Nephron progenitor cell (in vitro differentiated cells): Measurements from ENCODE around the gene TNIP1.

Source experiments
- DNase-seq: peaks from one replicate; pipeline ENCODE4 v3.0.0; 2021
- H3K27ac Mint-ChIP-seq: 2 replicates; pipeline ENCODE4 v1.8.0; 2021; ENCODE audit warnings: mild to moderate bottlenecking, moderate library complexity, mixed read lengths
- H3K27me3 Mint-ChIP-seq: 2 replicates; pipeline ENCODE4 v1.8.0; 2021; ENCODE audit warnings: mild to moderate bottlenecking, low read depth, mixed read lengths; ENCODE audit not compliant: poor library complexity
- H3K36me3 Mint-ChIP-seq: 2 replicates; pipeline ENCODE4 v1.8.0; 2021; ENCODE audit warnings: low read depth, mixed read lengths
- H3K4me1 Mint-ChIP-seq: 2 replicates; pipeline ENCODE4 v1.8.0; 2021; ENCODE audit warnings: mixed read lengths
- H3K4me3 Mint-ChIP-seq: 2 replicates; pipeline ENCODE4 v1.8.0; 2021; ENCODE audit warnings: mild to moderate bottlenecking, moderate library complexity, mixed read lengths
- H3K9me3 Mint-ChIP-seq: 2 replicates; pipeline ENCODE4 v1.8.0; 2021; ENCODE audit warnings: mild to moderate bottlenecking, moderate library complexity, mixed read lengths
- TF ChIP-seq, protein P1 (sequence below): fragments of 200-600 bp; sonication (generic); IDR thresholded peaks from 2 replicates; pipeline ENCODE4 v1.5.0; 2021; ENCODE audit warnings: antibody characterized with exemption

The TNIP1 gene

DNA sequence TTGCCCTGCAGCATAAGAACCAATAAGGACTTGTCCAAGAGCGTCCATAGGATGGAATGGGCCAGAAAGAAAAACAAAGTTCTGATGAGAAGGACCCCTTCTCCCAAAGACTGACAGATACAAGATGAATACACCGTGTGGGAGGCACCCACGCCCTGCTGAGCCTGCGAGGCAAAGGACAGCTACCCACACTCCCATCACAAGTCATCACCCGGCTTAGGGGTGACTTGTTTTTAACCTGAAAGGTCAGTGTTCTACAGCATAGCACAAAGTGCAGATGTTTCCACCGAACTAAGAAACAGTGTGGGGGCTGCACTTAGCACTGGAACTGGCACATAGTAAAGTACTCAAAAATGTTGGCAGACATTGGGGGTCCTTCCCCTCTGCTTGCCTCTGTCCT is 13.9 kb downstream of the TNIP1 start:
- Mint-ChIP-seq H3K27ac (peak overlapping the region; percentile 29), H3K4me3 (no peak overlapping the region), H3K36me3 (peaks cover 15% of the 10 kb centered on the region), H3K4me1 (peaks cover 39% of the 10 kb centered on the region), H3K9me3 (no peaks in the 10 kb centered on the region), H3K27me3 (no peaks in the 10 kb centered on the region)
- no peak for DNase-seq
- TF ChIP-seq, protein P1, sequence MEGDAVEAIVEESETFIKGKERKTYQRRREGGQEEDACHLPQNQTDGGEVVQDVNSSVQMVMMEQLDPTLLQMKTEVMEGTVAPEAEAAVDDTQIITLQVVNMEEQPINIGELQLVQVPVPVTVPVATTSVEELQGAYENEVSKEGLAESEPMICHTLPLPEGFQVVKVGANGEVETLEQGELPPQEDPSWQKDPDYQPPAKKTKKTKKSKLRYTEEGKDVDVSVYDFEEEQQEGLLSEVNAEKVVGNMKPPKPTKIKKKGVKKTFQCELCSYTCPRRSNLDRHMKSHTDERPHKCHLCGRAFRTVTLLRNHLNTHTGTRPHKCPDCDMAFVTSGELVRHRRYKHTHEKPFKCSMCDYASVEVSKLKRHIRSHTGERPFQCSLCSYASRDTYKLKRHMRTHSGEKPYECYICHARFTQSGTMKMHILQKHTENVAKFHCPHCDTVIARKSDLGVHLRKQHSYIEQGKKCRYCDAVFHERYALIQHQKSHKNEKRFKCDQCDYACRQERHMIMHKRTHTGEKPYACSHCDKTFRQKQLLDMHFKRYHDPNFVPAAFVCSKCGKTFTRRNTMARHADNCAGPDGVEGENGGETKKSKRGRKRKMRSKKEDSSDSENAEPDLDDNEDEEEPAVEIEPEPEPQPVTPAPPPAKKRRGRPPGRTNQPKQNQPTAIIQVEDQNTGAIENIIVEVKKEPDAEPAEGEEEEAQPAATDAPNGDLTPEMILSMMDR, result no peak

DNA sequence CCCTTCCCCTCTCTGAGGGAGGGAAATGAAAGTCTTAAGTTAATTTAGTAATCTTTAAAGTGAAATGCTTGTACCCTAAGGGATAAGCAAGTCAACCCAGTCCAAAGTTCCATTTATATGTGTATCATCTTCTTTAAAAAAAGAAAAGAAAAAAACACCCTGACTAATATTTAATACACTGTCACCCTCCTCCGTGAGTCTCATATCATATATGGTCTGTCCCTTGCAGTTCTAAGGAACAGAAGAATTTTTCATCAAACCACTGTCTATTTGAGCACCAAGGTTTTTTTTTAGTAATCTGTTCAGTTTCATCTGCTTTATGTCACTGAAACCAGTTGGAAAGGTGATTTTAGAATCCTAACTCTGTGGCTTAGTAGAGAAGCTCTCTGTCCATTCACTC is 15.2 kb downstream of the TNIP1 start:
- no peak overlapping the region for H3K4me3 Mint-ChIP-seq
- TF ChIP-seq, protein P1, result no peak

DNA sequence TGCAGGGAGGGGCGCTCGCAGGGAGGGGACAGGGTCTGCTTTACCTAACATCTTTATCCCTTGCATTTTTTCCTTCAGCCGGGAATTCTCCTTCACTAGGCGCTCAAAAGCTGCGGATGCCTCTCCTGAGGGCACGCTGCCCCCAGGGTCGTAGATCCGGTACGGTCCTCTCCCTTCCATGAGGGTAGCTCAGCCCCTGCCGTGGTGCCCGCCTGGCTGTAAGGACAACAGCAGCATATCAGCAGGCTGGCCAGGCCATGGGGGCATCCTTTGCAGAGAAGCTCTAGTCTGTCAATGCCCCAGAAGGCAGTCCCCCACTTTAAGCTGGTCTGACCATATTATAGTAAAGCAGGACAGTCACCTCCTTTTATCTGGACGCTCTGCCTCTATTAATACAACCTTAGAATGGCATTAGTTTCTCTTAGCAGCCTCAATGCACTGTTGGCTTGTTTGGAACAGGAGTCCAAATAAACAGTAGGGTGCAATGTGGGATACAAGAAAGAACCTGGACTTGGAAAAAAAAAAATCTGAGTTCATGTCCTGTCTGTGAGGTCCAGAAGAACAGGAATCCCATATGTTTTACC is 15.8 kb downstream of the TNIP1 start:
- Mint-ChIP-seq H3K4me3 (no peak overlapping the region), H3K27me3 (no peaks in the 10 kb centered on the region), H3K4me1 (peaks cover 34% of the 10 kb centered on the region), H3K9me3 (no peaks in the 10 kb centered on the region), H3K36me3 (peaks cover 27% of the 10 kb centered on the region), H3K27ac (no peak overlapping the region)
- DNase-seq, result no peak
- TF ChIP-seq, protein P1, result no peak

More for the DNA sequence above, 15.2 kb downstream of the TNIP1 start:
- no peak for DNase-seq
- no peak overlapping the region for H3K27ac Mint-ChIP-seq
- H3K36me3 Mint-ChIP-seq, result peaks cover 27% of the 10 kb centered on the region
- no peaks in the 10 kb centered on the region for H3K27me3 Mint-ChIP-seq
- no peaks in the 10 kb centered on the region for H3K9me3 Mint-ChIP-seq
- H3K4me1 Mint-ChIP-seq, result peaks cover 38% of the 10 kb centered on the region

DNA sequence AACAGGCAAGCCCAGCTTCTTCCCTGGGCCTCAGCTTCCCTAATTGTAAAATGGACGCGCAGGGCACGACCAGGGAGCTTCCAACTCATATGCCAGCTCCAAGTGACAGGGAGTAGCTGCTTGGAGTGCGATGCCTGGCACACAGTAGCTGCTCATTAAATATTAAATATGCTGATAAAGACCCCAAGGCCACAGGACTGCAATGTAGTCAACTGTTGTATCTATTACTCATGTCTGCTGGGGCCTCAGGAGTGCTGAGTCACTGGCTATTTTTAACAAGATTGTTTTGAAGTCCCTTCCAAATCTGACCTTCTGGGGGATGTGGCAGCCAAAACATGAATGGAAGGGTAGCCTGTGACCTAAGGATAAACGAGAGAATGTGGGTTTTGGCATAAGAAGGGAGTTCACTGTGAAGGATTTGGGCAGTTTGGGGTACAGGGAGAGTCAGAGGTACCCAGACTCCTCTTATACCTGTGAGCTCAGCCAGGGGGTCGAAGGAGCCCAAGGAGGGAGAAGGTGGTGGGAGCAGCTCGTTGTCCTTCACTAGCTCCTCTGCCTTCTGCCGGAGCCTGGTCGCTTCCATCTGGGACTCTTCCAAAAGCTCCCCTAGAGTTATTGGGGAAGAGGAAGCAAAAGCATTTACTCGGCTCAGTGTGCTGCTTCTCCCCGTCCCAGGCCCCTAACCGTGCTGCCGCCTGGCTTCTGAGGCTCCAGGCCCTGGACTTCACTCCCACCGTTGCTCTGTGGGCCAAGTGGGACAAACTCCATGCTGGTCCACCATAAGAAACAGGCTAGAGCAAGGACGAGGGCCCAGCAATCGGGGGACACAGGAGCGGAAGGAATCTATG is 17.5 kb downstream of the TNIP1 start:
- no peaks in the 10 kb centered on the region for H3K27me3 Mint-ChIP-seq
- no peaks in the 10 kb centered on the region for H3K9me3 Mint-ChIP-seq
- H3K27ac Mint-ChIP-seq, result no peak overlapping the region
- H3K4me3 Mint-ChIP-seq, result no peak overlapping the region
- TF ChIP-seq, protein P1, result no peak
- H3K4me1 Mint-ChIP-seq, result peaks cover 28% of the 10 kb centered on the region
- peaks cover 37% of the 10 kb centered on the region for H3K36me3 Mint-ChIP-seq
- DNase-seq, result no peak

DNA sequence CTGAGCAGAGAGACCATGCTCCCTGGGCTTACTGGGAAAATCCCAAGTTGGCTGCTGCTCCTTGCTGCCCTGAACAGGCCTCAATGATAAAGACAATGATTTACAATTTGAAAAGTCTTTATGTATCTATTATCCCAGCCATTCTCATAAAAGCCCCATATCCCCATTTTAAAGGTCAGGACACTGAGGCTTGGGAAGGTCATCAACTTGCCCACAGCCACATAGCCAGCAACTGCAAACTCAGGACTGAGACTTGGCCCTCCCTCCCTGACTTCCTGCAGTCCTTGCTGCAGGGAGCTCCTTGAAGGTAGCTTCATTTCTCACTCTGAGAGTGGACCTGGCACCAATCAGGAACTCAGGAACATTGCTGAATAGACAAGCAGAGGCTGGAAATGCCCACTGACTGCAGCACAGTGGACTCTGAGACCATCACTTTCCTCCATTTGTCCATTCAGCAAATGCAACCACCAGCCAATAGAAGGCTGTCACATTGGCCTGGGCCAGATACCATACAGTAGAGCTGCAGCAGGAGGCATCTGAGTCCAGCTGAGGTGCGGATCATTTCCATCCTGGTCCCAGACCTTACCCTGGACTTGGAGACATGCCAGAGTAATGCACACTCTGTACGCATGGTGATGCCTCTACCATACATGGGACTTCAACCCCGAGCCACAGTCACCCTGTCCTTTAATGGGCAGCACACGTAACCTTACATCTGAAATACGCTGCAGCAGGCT is 18.3 kb downstream of the TNIP1 start:
- Mint-ChIP-seq H3K9me3 (no peaks in the 10 kb centered on the region), H3K27ac (no peak overlapping the region), H3K27me3 (no peaks in the 10 kb centered on the region), H3K36me3 (peaks cover 33% of the 10 kb centered on the region), H3K4me3 (no peak overlapping the region), H3K4me1 (peaks cover 20% of the 10 kb centered on the region)
- TF ChIP-seq, protein P1, result no peak
- no peak for DNase-seq
